HS-27A (cell line): ENCODE measurements around the gene DDR1.
"Not testable (repeated sequence)": the region's sequence is repeated elsewhere in the genome, so short reads cannot be mapped to it uniquely, and the experiment has no call there.

Experiments
- DNase-seq: peaks from one replicate; pipeline ENCODE4 v3.0.0-alpha.2; 2012; ENCODE audit warnings: low read depth, missing footprints

Gene DDR1

GRCh38 chr6:30883685-30884520 lies at the start of gene DDR1:
Gene DDR1 (plus strand): TSS chr6:30884519. CDS start chr6:30888730, 4,211 bp downstream.
- DNase-seq = no peak

DNA sequence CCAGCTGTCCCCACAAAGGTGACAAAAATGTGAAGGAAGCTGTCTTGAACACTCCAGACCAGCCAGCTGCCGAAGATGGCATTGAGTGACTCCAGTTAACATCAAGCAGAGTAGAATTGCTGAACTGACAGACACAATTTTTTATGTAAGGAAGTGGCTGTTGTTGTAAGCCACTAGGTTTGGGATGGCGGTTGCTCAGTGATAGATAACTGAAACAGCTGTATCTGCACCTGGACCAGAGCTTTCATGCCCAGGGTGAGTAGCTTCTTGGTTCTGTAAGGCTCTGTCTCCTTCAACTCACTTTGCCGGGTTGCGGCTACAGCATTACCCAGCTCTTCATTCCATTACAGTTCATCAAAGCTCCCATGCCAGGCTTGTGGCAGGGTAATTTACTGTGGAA lies 49.7 kb upstream of the DDR1 start:
- no peak for DNase-seq

GRCh38 chr6:30835576-30835975 lies 48.7 kb upstream of the DDR1 start:
- DNase-seq = no peak

DNA sequence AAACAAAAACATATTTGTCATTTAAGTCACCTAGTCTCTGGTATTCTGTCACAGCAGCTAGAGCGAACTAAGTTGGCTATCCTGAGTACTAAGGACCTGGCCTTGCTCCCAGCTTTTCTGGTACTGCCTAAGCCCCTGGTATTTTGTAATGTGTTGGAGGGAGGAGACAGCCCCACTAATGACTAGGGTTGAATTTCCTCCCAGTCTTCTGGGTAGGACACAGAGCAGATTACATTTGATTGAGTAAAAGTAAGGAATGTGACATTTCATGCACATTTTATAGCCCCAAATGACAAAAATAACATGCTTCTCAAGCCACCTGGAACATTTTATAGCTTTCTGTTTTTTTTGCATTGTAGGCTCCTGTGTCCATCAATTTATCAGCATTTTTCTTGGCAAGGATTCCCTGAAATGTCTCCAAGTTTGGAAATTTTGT lies 47.9 kb upstream of the DDR1 start:
- DNase-seq = no peak

- DNase-seq = no peak
These were observed 47.4 kb upstream of the DDR1 start for GRCh38 chr6:30836957-30837356.

DNA sequence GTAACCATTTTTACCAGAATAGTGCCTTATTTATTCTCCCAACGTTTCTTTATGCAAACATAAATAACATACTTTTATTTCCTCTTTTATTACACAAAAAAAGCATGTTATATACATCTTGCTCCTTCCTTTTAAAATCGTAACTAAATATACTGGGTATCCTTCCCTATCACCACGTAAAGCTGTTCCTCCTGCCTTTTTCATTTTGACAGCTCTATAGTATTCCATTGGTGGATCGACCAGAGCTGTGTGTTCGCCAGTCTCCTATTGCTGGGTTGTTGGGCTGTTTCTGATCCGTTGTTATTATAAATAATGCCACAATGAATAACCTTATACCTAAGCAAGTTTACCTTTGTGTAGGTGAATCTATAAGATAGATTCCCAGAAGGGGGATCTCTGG lies 46.9 kb upstream of the DDR1 start:
- DNase-seq = no peak

GRCh38 chr6:30837870-30838269 lies 46.4 kb upstream of the DDR1 start:
- no peak for DNase-seq

DNA sequence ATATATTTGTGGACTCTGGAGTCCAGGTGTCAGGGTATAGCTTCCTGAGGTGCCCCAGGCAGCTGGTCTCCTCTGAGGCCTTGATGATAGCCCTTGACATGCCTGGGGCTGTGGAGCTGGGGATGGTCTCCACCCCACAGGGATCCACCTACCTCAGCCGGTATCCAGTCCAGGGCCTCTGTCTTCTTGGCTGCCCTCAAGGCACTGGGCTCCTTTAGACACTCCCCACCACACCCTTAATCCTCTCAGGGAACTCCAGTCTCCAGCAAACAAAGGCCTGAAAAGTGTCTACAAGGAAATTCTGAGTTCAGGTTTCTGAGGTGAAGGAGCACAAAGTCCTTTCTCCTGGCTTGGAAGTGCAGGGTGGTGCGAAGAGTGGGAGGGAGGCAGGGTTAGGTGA lies 44.6 kb upstream of the DDR1 start:
- DNase-seq = no peak

GRCh38 chr6:30840084-30840934 lies 44.0 kb upstream of the DDR1 start:
- DNase-seq = no peak

- no peak for DNase-seq
These were observed 43.2 kb upstream of the DDR1 start for GRCh38 chr6:30840935-30841643.

- DNase-seq = no peak
These were observed 42.4 kb upstream of the DDR1 start for GRCh38 chr6:30841644-30842504.

- no peak for DNase-seq
These were observed 41.3 kb upstream of the DDR1 start for GRCh38 chr6:30842754-30843610.

- no peak for DNase-seq
These were observed 40.7 kb upstream of the DDR1 start for GRCh38 chr6:30843611-30843998.

DNA sequence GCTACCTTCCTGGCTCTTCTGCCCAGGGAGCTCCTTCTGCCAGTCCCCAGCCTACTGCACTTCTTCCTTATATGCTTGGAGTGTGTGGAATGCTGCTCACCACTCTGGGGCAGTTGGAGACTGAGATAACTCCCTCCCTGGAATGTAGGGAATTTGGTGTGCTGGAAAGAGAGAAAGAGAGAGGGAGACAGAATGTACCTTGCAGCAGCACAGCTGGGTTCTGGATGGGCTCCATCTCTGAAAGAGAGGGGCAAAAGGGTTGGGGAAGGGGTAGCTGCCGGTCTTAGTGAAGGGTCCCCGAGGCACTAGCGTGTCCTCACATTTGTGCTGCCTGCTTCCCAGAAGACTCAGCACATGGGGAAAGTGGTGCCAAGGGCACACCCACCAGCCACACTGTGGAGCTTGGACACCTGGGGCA lies 40.2 kb upstream of the DDR1 start:
- peak; percentile 66 for DNase-seq

- no peak for DNase-seq
These were observed 39.1 kb upstream of the DDR1 start for GRCh38 chr6:30845183-30845582.

- DNase-seq = no peak
These were observed 36.8 kb upstream of the DDR1 start for GRCh38 chr6:30847421-30847970.

DNA sequence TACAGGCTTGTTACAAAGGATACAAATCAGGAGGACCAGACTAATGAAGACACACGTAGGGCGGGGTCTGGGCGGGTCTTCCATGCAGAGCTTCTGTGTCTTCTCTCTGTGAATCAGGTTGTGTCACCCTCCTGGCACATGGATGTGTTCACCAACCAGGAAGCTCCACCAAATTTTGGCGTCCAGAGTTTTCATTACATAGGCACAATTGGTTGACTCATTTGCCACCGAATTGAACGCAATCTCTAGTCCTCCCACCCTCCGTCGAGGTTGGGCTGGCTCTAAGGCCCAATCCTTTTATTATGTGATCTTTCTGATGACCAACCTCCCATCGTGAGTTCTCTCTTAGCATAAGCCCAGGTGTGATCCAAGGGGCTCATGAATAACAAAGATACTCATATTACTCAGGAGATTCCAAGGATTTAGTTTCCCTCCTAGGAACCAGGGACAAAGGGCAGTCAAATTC lies 36.3 kb upstream of the DDR1 start:
- no peak for DNase-seq

GRCh38 chr6:30849903-30850651 lies 34.2 kb upstream of the DDR1 start:
- DNase-seq = no peak

- DNase-seq = not testable (repeated sequence)
These were observed 31.9 kb upstream of the DDR1 start for GRCh38 chr6:30852459-30852858.
